ENCODE results near the gene PEG3.

PEG3 gene

GRCh38 chr19:56810260-56810659 is 30.3 kb downstream of the PEG3 start:
- DNase-seq, result no peak

GRCh38 chr19:56808717-56809392 is 31.7 kb downstream of the PEG3 start:
- DNase-seq, result no peak

- no peak for DNase-seq
Measured at GRCh38 chr19:56806639-56807038, 33.9 kb downstream of the PEG3 start.
